ENCODE measurements around the gene DIABLO. TPM values are rescaled to one million over a fixed set of nuclear protein-coding genes. Genes with fewer than 3 reads are reported as not detected.
"Not testable (repeated sequence)": the region's sequence is repeated elsewhere in the genome, so short reads cannot be mapped to it uniquely, and the experiment has no call there.

Gene DIABLO
- total RNA-seq (72.3 and 80.8 TPM in 2 replicates), polyA plus RNA-seq (93.3 and 95.9 TPM in 2 replicates)

- peak within 1 kb of the TSS; percentile 86 for H3K27ac ChIP-seq
These were observed at the start of gene DIABLO for GRCh38 chr12:122225683-122226365. Gene DIABLO (minus strand): TSS chr12:122226052. CDS start chr12:122226014, 38 bp downstream.

GRCh38 chr12:122275459-122275858, 49.6 kb upstream of the DIABLO start:
- Histone ChIP-seq H3K4me1 (ENCODE audit: low read depth) (peaks cover 10% of the 10 kb centered on the region), H3K4me3 (no peak overlapping the region), H3K9me3 (ENCODE audit: low read depth) (no peaks in the 10 kb centered on the region), H3K36me3 (peaks cover 21% of the 10 kb centered on the region), H3K27me3 (no peaks in the 10 kb centered on the region), H3K27ac (no peak overlapping the region)
- TF ChIP-seq CTCF (IDR thresholded peaks at IDR 0.05; ENCODE audit: low read depth, low read length): no peak
- no peak for DNase-seq (ENCODE audit: low read depth in 1 of 2, low spot score in 1 of 2)

More at GRCh38 chr12:122225683-122226365, at the start of gene DIABLO:
- peaks cover 13% of the 10 kb centered on the region for H3K36me3 ChIP-seq
- H3K4me3 ChIP-seq: peak within 1 kb of the TSS; percentile 50
- H3K4me1 ChIP-seq (ENCODE audit: low read depth): peaks cover 14% of the 10 kb centered on the region
- H3K27me3 ChIP-seq: no peaks in the 10 kb centered on the region
- TF ChIP-seq CTCF (IDR thresholded peaks at IDR 0.05; ENCODE audit: low read depth, low read length): no peak
- H3K9me3 ChIP-seq (ENCODE audit: low read depth): no peaks in the 10 kb centered on the region
- DNase-seq (ENCODE audit: low read depth in 1 of 2, low spot score in 1 of 2): peak; percentile 100

DNA sequence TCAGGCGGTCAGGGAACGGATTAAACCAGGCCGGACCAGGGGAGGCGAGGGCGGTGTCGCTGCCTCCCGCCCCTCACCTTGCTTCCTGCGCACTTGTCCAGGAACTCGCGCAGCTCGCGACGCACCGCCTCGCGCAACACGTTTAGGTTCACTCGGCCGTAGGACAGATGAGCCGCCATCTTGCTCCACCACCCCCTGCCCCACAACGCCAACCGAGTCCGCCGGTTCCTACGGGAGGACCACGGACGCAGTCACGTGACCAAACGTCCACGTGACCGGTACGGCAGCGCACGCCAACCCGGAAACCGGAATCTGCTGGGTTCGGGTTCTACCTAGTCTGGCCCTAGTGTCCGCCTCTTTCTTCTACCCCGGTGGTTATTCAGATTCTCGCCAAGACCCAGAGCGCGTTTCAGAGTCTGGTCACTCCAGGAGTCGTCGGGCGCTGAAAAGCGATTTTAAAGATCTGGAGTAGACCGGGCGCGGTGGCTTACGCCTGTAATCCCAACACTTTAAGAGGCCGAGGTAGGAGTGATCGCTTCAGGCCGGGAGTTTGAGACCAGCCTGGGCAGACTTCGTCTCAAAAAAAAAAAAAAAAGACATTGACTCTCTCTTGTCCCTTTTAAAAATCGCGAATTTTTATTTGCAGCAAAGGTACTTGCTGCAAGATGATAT, 40.5 kb upstream of the DIABLO start, which contains the start of gene VPS33A:
Gene VPS33A (minus strand): TSS at position 265 of the 672 bp plus-strand sequence. CDS start 86 bp downstream, at position 179.
- Histone ChIP-seq H3K27me3 (no peaks in the 10 kb centered on the region), H3K9me3 (ENCODE audit: low read depth) (no peaks in the 10 kb centered on the region), H3K4me3 (peak within 1 kb of the TSS; percentile 88), H3K4me1 (ENCODE audit: low read depth) (no peaks in the 10 kb centered on the region), H3K27ac (peak within 1 kb of the TSS; percentile 92), H3K36me3 (peaks cover 12% of the 10 kb centered on the region)
- DNase-seq (ENCODE audit: low read depth in 1 of 2, low spot score in 1 of 2): peak; percentile 98 to 99
- TF ChIP-seq CTCF (IDR thresholded peaks at IDR 0.05; ENCODE audit: low read depth, low read length): no peak

DNA sequence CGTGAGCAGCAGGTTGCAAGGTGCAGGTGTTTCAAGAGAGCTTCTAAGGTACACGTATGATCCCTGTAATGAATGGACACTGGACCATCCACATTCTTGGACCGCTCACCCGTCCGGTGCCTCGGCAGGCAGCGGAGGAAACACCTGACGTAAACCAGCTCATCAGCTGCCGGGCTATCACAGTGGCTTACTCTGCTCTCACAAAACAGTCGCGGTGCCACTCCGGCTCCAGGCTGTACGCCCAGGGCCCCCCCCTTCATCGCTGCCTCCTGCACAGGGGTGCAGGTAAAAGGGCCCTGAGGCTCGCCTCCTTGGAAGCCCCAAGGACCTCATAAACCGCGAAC, 40.0 kb upstream of the DIABLO start:
- H3K9me3 ChIP-seq (ENCODE audit: low read depth): no peaks in the 10 kb centered on the region
- H3K36me3 ChIP-seq: peaks cover 16% of the 10 kb centered on the region
- peak overlapping the region; percentile 92 for H3K27ac ChIP-seq
- TF ChIP-seq CTCF (IDR thresholded peaks at IDR 0.05; ENCODE audit: low read depth, low read length): no peak
- H3K4me1 ChIP-seq (ENCODE audit: low read depth): no peaks in the 10 kb centered on the region
- peak overlapping the region; percentile 88 for H3K4me3 ChIP-seq
- no peaks in the 10 kb centered on the region for H3K27me3 ChIP-seq
- no peak for DNase-seq (ENCODE audit: low read depth in 1 of 2, low spot score in 1 of 2)

GRCh38 chr12:122265476-122265875, 39.6 kb upstream of the DIABLO start:
- Histone ChIP-seq H3K27me3 (no peaks in the 10 kb centered on the region), H3K27ac (peak overlapping the region; percentile 92), H3K36me3 (peaks cover 17% of the 10 kb centered on the region), H3K4me1 (ENCODE audit: low read depth) (no peaks in the 10 kb centered on the region), H3K4me3 (peak overlapping the region; percentile 88), H3K9me3 (ENCODE audit: low read depth) (no peaks in the 10 kb centered on the region)
- no peak for TF ChIP-seq CTCF (IDR thresholded peaks at IDR 0.05; ENCODE audit: low read depth, low read length)
- DNase-seq (ENCODE audit: low read depth in 1 of 2, low spot score in 1 of 2): no peak

- H3K4me3 ChIP-seq; H3K27ac ChIP-seq; DNase-seq (ENCODE audit: low read depth in 1 of 2, low spot score in 1 of 2); H3K27me3 ChIP-seq; H3K9me3 ChIP-seq (ENCODE audit: low read depth); H3K4me1 ChIP-seq (ENCODE audit: low read depth): not testable (repeated sequence)
- peaks cover 29% of the 10 kb centered on the region for H3K36me3 ChIP-seq
These were observed 34.9 kb upstream of the DIABLO start for GRCh38 chr12:122260735-122261134.

DNA sequence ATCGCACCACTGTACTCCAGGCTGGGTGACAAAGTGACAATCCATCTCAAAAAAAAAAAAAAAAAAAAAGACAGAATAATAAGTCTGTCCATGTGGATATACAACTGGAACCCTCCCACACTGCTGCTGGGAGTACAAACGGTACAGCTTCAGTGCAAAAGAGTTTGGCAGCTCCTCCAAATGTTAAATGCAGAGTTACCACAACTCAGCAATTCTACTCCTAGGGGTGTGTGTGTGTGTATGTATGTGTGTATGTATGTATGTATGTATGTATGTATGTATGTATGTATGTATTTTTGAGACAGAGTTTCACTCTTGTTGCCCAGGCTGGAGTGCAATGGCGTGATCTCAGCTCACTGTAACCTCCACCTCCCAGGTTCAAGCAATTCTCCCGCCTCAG, 33.1 kb upstream of the DIABLO start:
- DNase-seq (ENCODE audit: low read depth in 1 of 2, low spot score in 1 of 2); H3K4me3 ChIP-seq: not testable (repeated sequence)

GRCh38 chr12:122258462-122258861, 32.6 kb upstream of the DIABLO start:
- H3K9me3 ChIP-seq (ENCODE audit: low read depth); H3K4me3 ChIP-seq; H3K27ac ChIP-seq; H3K4me1 ChIP-seq (ENCODE audit: low read depth); H3K27me3 ChIP-seq; DNase-seq (ENCODE audit: low read depth in 1 of 2, low spot score in 1 of 2): not testable (repeated sequence)
- H3K36me3 ChIP-seq: peaks cover 27% of the 10 kb centered on the region

More for the DNA sequence above, 33.1 kb upstream of the DIABLO start:
- not testable (repeated sequence) for H3K9me3 ChIP-seq (ENCODE audit: low read depth); H3K4me1 ChIP-seq (ENCODE audit: low read depth); H3K27me3 ChIP-seq; H3K27ac ChIP-seq
- peaks cover 29% of the 10 kb centered on the region for H3K36me3 ChIP-seq
